Subcutaneous abdominal adipose tissue (tissue), 5 donors: ENCODE results near the gene HSF4.

Source experiments
- H3K27ac ChIP-seq: one replicate; pipeline ENCODE4 v1.7.0; 2013; ENCODE audit warnings: low read depth, mild to moderate bottlenecking, inconsistent platforms, low read length, moderate library complexity
- H3K27me3 ChIP-seq, 5 donors: one replicate each; pipeline ENCODE4 v1.7.0; 2013; ENCODE audit warnings: low read length in 5 of 5, inconsistent platforms in 1 of 5; ENCODE audit not compliant: control insufficient read depth in 5 of 5, insufficient read depth in 4 of 5
- H3K36me3 ChIP-seq, 5 donors: one replicate each; pipeline ENCODE4 v1.7.0; 2013; ENCODE audit warnings: low read length in 5 of 5; ENCODE audit not compliant: control insufficient read depth in 5 of 5, insufficient read depth in 5 of 5
- H3K4me1 ChIP-seq, 5 donors: one replicate each; pipeline ENCODE4 v1.7.0; 2013; ENCODE audit warnings: low read length in 5 of 5, mild to moderate bottlenecking in 3 of 5, moderate library complexity in 1 of 5; ENCODE audit not compliant: control insufficient read depth in 5 of 5, insufficient read depth in 5 of 5
- H3K4me3 ChIP-seq, 5 donors: one replicate each; pipeline ENCODE4 v1.7.0; 2013; ENCODE audit warnings: low read length in 5 of 5, low read depth in 1 of 5
- H3K9ac ChIP-seq, 5 donors: one replicate each; pipeline ENCODE4 v1.7.0; 2013; ENCODE audit warnings: low read length in 5 of 5, mild to moderate bottlenecking in 4 of 5, moderate library complexity in 3 of 5
- H3K9me3 ChIP-seq, 5 donors: one replicate each; pipeline ENCODE4 v1.7.0; 2013; ENCODE audit warnings: low read length in 5 of 5; ENCODE audit not compliant: control insufficient read depth in 5 of 5
- donor health status: healthy.
- donor health status: healthy.
- donor health status: healthy.
- donor health status: healthy.
- donor health status: healthy.

The HSF4 gene

DNA sequence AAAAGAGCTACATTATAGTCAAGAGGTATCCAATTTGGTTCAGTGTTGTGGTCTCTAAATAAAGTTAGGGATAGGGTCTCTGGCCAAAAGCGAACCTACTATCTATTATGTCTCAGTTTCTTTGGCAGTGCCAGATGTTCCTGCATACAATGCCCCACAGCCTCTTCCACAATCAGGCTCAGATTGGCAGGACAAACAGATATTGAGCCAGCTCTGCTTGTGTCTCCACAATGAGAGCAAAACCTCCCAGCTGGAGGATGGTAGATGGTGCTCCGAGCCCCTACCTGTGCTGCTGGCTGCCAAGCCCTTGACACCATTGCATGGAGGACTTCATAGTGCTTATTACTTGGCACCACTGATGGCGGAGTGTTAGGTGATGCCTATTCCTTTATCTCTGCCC is 35.1 kb upstream of the HSF4 start:
- Histone ChIP-seq H3K4me1 (no peaks in the 10 kb centered on the region), H3K9me3 (no peaks in the 10 kb centered on the region), H3K36me3 (peaks cover 10 to 72% (median 53%) of the 10 kb centered on the region in 5 donors), H3K9ac (no peak overlapping the region), H3K4me3 (no peak overlapping the region), H3K27ac (no peak overlapping the region), H3K27me3 (no peaks in the 10 kb centered on the region)

DNA sequence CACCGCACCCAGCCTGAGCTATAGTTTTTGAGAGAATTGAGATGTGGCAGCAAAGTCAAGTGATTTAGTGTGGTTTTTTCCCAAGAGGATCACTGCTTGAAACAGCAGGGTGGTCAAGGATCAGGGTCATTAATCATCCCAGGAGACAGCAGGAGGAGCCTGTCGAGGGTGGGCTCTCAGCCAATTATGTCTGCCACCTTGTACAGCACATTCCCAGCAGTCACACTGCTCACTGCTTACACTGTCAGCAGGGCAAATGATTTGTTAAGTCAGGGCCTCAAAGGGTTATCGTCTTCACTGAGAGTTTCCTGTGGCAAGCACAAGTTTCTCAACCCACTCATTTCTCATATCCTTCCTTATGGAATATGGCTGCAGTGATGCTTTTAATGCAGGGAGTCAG is 26.9 kb upstream of the HSF4 start:
- H3K4me1 ChIP-seq, result peaks cover 0 to 10% (median 0%) of the 10 kb centered on the region in 5 donors
- no peak overlapping the region for H3K27ac ChIP-seq
- no peak overlapping the region for H3K9ac ChIP-seq
- no peaks in the 10 kb centered on the region for H3K27me3 ChIP-seq
- H3K9me3 ChIP-seq, result no peaks in the 10 kb centered on the region
- H3K36me3 ChIP-seq, result peaks cover 11 to 92% (median 74%) of the 10 kb centered on the region in 5 donors
- H3K4me3 ChIP-seq, result no peak overlapping the region

DNA sequence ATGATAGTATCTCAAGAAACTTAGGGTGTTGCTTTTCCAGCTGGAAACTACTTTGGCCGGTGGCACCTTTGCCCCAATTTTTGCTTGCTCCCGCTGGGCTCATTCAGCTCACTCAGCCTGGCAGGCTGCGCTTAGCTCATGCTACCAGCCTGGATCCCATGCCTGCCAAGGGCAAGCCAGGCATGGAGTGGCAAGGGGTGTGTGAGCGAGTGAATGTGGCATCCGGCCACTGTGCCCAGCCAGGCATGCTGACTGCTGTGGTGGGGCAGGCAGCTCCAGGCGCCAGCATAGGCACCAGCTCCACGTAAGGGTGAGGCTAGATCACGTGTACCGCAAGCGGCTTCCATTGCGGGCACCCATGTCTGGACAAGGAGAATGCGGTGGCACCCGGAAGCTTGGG is 23.2 kb upstream of the HSF4 start:
- peaks cover 9 to 98% (median 83%) of the 10 kb centered on the region in 5 donors for H3K36me3 ChIP-seq

DNA sequence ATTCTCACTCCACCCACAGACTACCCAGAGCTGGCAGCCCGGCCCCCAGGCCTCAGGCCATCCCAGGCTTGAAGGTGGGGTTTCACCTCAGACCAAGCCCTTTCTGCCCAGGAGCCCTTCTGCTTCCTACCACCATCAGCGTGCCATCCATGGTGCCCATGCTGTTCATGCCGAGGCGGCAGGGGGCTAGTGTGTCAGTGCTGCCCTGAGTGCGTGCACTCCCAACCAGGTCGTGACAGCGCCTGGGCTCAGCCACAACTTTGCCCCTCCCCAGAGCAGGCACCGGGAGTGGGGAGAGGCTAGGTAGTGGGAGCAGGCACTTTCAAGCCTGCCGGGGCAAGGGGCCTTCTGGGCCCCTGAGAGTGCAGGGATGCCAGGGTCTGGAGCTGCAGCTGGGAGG is 22.2 kb upstream of the HSF4 start:
- H3K27ac ChIP-seq, result no peak overlapping the region
- no peaks in the 10 kb centered on the region for H3K27me3 ChIP-seq
- H3K36me3 ChIP-seq, result peaks cover 9 to 99% (median 89%) of the 10 kb centered on the region in 5 donors
- peaks cover 0 to 10% (median 0%) of the 10 kb centered on the region in 5 donors for H3K4me1 ChIP-seq
- no peak overlapping the region for H3K9ac ChIP-seq
- H3K9me3 ChIP-seq, result no peaks in the 10 kb centered on the region
- H3K4me3 ChIP-seq, result no peak overlapping the region

More for the DNA sequence above, 23.2 kb upstream of the HSF4 start:
- Histone ChIP-seq H3K9me3 (no peaks in the 10 kb centered on the region), H3K27ac (no peak overlapping the region), H3K4me1 (peaks cover 0 to 10% (median 0%) of the 10 kb centered on the region in 5 donors), H3K27me3 (no peaks in the 10 kb centered on the region), H3K4me3 (no peak overlapping the region), H3K9ac (no peak overlapping the region)

DNA sequence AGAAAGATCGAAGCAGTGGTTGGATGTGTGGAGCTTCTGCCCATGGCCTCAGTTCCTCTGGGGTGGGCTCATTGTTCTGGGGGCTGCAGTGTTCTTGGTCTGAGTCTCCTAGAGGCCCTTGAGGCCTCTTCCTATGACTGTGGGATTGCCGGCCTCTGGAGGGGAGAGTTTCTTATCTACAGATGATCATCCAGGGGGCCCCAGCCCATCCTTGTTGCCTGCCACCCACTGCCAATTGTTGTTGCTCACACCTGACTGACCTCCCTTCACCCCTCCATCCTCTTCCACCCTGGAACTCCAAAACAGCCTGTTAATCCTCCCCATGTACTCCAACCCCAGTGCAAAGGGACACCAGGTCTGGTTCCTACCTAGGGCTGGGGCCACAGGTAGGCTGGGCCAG is 19.6 kb upstream of the HSF4 start:
- peaks cover 5 to 92% (median 85%) of the 10 kb centered on the region in 5 donors for H3K36me3 ChIP-seq
- H3K4me1 ChIP-seq, result peaks cover 0 to 10% (median 2%) of the 10 kb centered on the region in 5 donors
- H3K4me3 ChIP-seq, result no peak overlapping the region
- H3K9ac ChIP-seq, result no peak overlapping the region
- H3K27me3 ChIP-seq, result no peaks in the 10 kb centered on the region
- H3K9me3 ChIP-seq, result no peaks in the 10 kb centered on the region
- H3K27ac ChIP-seq, result no peak overlapping the region

DNA sequence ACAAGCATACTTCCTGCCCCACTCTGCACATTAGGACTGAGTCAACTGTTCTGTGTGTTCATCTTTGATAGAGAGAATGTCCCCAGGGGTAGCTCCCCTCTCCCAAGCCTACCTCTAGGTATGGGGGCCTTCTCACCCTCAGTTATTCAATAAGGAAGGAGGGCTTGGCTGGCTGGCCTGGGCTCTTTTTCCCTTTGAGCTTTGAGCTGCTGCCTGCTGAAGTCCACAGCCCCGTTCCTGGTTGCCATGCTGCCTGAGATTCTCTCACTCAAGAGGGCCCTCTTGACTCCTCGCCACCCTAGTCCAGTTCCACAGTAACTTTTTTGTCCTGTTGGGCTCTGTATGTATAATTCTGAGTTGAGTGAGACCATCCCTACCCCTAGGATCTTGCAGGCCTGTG is 18.8 kb upstream of the HSF4 start:
- Histone ChIP-seq H3K27ac (no peak overlapping the region), H3K9ac (no peak overlapping the region), H3K9me3 (no peaks in the 10 kb centered on the region), H3K27me3 (no peaks in the 10 kb centered on the region), H3K36me3 (peaks cover 4 to 84% (median 77%) of the 10 kb centered on the region in 5 donors), H3K4me3 (no peak overlapping the region), H3K4me1 (peaks cover 0 to 15% (median 10%) of the 10 kb centered on the region in 5 donors)

- no peak overlapping the region for H3K9ac ChIP-seq
- H3K27ac ChIP-seq, result no peak overlapping the region
- H3K27me3 ChIP-seq, result no peaks in the 10 kb centered on the region
- peaks cover 0 to 19% (median 13%) of the 10 kb centered on the region in 5 donors for H3K4me1 ChIP-seq
- no peaks in the 10 kb centered on the region for H3K9me3 ChIP-seq
- peaks cover 4 to 74% (median 67%) of the 10 kb centered on the region in 5 donors for H3K36me3 ChIP-seq
- H3K4me3 ChIP-seq, result no peak overlapping the region
These were observed 17.8 kb upstream of the HSF4 start for GRCh38 chr16:67146523-67147357.

DNA sequence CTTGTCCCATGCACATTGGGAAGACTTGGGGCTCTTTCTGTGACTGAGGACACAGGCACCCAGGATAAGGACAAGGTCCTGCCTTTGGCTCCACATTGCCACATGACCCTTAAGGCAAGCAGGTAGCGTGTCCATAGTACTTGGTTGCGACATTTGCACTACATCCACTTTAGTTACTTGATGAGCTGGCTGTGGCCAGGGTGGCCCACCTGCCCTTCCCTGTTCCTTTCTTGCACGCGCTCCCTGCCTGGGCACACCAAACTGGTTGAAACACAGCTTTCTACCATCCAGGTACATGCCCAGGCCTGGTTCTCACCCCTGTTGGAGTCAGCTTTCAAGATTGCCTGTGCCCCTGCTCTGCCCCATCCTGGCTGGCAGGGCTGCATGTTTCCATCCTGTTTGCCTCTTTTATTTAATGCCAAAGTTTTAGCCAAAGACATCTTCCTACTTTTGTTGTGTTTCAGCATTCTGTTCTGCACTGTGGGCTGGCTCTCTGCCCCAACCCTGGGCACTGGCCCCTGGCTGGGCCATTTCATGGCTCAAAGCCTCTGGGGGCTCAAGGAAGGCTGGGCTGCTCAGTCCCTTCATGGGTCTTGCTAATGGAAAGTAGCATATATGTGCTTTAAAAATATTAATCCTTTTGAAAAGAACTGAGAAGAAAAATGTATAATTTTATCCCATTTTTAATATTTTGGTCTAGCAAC is 17.0 kb upstream of the HSF4 start:
- Histone ChIP-seq H3K9me3 (no peaks in the 10 kb centered on the region), H3K4me1 (peaks cover 0 to 19% (median 12%) of the 10 kb centered on the region in 5 donors), H3K36me3 (peaks cover 4 to 65% (median 59%) of the 10 kb centered on the region in 5 donors), H3K9ac (peak overlapping the region in 1 of 5 donors; percentile 12), H3K27me3 (no peaks in the 10 kb centered on the region), H3K4me3 (no peak overlapping the region), H3K27ac (no peak overlapping the region)

- H3K9ac ChIP-seq, result no peak overlapping the region
- no peak overlapping the region for H3K27ac ChIP-seq
- H3K27me3 ChIP-seq, result no peaks in the 10 kb centered on the region
- H3K9me3 ChIP-seq, result no peaks in the 10 kb centered on the region
- peaks cover 4 to 59% (median 53%) of the 10 kb centered on the region in 5 donors for H3K36me3 ChIP-seq
- H3K4me1 ChIP-seq, result peaks cover 0 to 19% (median 12%) of the 10 kb centered on the region in 5 donors
- no peak overlapping the region for H3K4me3 ChIP-seq
These were observed 16.3 kb upstream of the HSF4 start for GRCh38 chr16:67148221-67148620.
